Tibial artery (tissue), 4 donors: Measurements from ENCODE around the gene OSBPL2.

ENCODE experiments used
- DNase-seq, 2 donors: peaks; one replicate each; pipeline ENCODE4 v3.0.0-alpha.2; 2019
- H3K27ac ChIP-seq, 2 donors: fragments of 200-600 bp; sonication (generic) in 1 of 2; 1 replicate in 1 of 2; 2 replicates in 1 of 2; pipeline ENCODE4 v1.5.1; 2018 to 2019; ENCODE audit warnings: mild to moderate bottlenecking in 1 of 2
- H3K27me3 ChIP-seq, 2 donors: fragments of 200-600 bp; sonication (generic) in 1 of 2; one replicate each; pipeline versions ENCODE4 v1.5.1 to v1.6.0; 2016 to 2019
- H3K36me3 ChIP-seq, 3 donors: fragments of 200-600 bp; sonication (generic) in 2 of 3; one replicate each; pipeline ENCODE4 v1.5.1; 2016 to 2019; ENCODE audit warnings: mild to moderate bottlenecking in 2 of 3
- H3K4me1 ChIP-seq, 4 donors: fragments of 200-600 bp; sonication (generic) in 2 of 4; 1 replicate in 3 of 4; 2 replicates in 1 of 4; pipeline ENCODE4 v1.5.1; 2016 to 2019
- H3K4me3 ChIP-seq, 2 donors: fragments of 200-600 bp; sonication (generic) in 1 of 2; 1 replicate in 1 of 2; 2 replicates in 1 of 2; pipeline ENCODE4 v1.5.1; 2018 to 2019; ENCODE audit warnings: mild to moderate bottlenecking in 2 of 2
- H3K9me3 ChIP-seq, 3 donors: fragments of 200-600 bp; sonication (generic) in 1 of 3; one replicate each; pipeline ENCODE4 v1.5.1; 2016 to 2019
- CTCF ChIP-seq, 2 experiments: fragments of 200-600 bp in 1 of 2; fragments of 450-650 bp in 1 of 2; IDR thresholded peaks; one replicate each; pipeline ENCODE4 v1.5.1; 2017 to 2019; ENCODE audit warnings: antibody characterized with exemption in 2 of 2, mild to moderate bottlenecking in 1 of 2, moderate library complexity in 1 of 2
- intact Hi-C: fragments of 100-400 bp; cut with DNase I; formaldehyde crosslinking; loops from one replicate; pipeline ENCODE4 v1.15.0; 2023; ENCODE audit warnings: low total_unique reads

The OSBPL2 gene

DNA sequence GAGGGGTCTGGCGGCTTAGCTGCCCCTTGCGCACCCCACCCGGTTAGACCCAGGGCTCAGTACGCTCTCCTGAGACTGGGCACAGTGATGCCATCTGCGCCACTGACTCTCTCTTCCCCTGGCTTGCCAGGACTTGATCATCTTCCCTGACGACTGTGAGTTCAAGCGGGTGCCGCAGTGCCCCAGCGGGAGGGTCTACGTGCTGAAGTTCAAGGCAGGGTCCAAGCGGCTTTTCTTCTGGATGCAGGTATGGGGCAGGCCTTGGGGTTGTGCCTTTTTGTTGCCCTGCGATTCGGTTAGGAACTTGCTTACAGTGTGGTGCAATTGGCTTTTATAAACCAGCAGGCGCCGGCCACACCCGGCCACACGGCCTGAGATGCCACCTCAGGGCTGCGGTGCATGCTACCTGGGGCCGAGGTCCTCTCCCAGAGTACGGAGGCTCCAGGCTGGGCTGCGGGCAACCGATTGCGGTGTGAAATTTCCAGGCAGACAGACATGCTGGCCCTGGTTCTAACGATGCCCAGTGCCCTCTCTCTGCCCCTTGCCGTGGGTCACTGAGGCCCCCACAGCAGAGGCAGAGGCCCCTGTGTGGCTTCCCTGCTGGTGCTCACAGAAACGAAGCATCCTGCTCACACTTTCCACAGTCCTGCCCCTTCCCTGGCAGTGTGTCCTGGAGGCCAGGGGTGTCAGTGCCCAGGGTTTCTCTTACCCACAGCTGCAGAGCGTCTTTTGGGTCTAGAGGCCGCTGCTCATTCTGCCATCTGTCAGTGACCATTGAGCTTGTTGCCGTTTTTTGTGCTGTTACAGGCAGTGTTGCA lies 66.2 kb downstream of the OSBPL2 start:
- no peak for DNase-seq
- no peak for TF ChIP-seq CTCF (IDR thresholded peaks at IDR 0.05)
- peaks cover 34 to 58% (median 47%) of the 10 kb centered on the region in 3 donors for H3K36me3 ChIP-seq
- peak overlapping the region; percentile 82 to 89 for H3K4me3 ChIP-seq
- H3K4me1 ChIP-seq = peaks cover 11 to 32% (median 22%) of the 10 kb centered on the region in 4 donors
- intact Hi-C loops = no loop called here
- peak overlapping the region; percentile 99 for H3K27ac ChIP-seq
- no peaks in the 10 kb centered on the region for H3K27me3 ChIP-seq
- no peaks in the 10 kb centered on the region for H3K9me3 ChIP-seq

- Histone ChIP-seq H3K4me1 (peaks cover 11 to 32% (median 22%) of the 10 kb centered on the region in 4 donors), H3K36me3 (peaks cover 41 to 65% (median 54%) of the 10 kb centered on the region in 3 donors), H3K27ac (peak overlapping the region in 1 of 2 donors; percentile 99), H3K27me3 (no peaks in the 10 kb centered on the region), H3K9me3 (no peaks in the 10 kb centered on the region), H3K4me3 (peak overlapping the region in 1 of 2 donors; percentile 89)
- no peak for DNase-seq
- intact Hi-C loops = no loop called here
- TF ChIP-seq CTCF (IDR thresholded peaks at IDR 0.05) = no peak
Measured at GRCh38 chr20:62305149-62305764, 66.9 kb downstream of the OSBPL2 start.

GRCh38 chr20:62305765-62306413 lies 67.6 kb downstream of the OSBPL2 start:
- peaks cover 11 to 32% (median 22%) of the 10 kb centered on the region in 4 donors for H3K4me1 ChIP-seq
- peaks cover 48 to 71% (median 60%) of the 10 kb centered on the region in 3 donors for H3K36me3 ChIP-seq
- no peak overlapping the region for H3K4me3 ChIP-seq
- TF ChIP-seq CTCF (IDR thresholded peaks at IDR 0.05) = no peak
- H3K27ac ChIP-seq = no peak overlapping the region
- intact Hi-C loops = no loop called here
- DNase-seq = no peak
- no peaks in the 10 kb centered on the region for H3K27me3 ChIP-seq
- no peaks in the 10 kb centered on the region for H3K9me3 ChIP-seq

DNA sequence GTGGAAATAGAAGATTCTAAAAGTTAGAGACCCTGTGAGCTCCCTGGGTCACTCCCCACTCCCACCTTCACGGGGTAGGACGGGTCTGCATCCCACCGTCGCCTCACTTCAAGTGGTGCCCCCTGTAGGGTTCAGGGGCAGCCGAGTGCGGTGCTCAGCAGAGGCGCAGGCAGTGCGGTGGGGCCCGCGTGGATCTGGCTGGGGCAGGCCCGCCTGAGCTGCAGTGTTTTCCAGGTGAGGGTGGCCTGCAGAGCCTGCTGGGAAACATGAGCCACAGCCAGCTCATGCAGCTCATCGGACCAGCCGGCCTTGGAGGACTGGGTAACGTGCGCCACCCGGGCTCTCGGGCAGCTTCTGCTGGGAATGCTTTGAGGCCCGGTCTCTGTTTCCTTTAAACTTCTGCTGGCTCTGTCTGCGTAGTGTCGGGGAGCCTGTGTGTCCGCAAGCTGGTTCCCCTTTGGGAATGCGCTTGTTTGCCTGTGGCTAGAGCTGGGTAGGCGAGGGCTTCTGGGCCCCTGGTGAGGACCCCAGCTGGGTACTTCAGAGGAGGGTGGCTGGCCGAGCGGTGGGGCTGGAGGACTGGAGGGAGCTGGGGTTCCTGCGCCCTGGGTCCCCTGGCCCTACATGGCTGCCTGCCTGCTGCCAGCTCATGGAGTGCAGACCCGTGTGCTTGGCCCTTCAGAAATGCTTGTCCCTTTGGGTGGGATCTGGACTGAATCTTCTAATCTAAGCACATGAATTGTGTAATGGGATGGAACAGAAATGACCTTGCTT lies 68.3 kb downstream of the OSBPL2 start:
- intact Hi-C loops = no loop called here
- H3K36me3 ChIP-seq = peaks cover 55 to 79% (median 68%) of the 10 kb centered on the region in 3 donors
- no peak for TF ChIP-seq CTCF (IDR thresholded peaks at IDR 0.05)
- H3K4me3 ChIP-seq = no peak overlapping the region
- peaks cover 11 to 32% (median 22%) of the 10 kb centered on the region in 4 donors for H3K4me1 ChIP-seq
- no peak overlapping the region for H3K27ac ChIP-seq
- no peak for DNase-seq
- H3K27me3 ChIP-seq = no peaks in the 10 kb centered on the region
- H3K9me3 ChIP-seq = no peaks in the 10 kb centered on the region
